HG02840 (cell line): Measurements from ENCODE around the gene PRKCA.
A peak's percentile ranks its signal among the peaks of the same experiment; 100 is the strongest.

Experiments
- ATAC-seq: cut with Tn5 transposase; IDR thresholded peaks from one replicate; pipeline ENCODE4 v1.9.1; 2021; ENCODE audit warnings: mild to moderate bottlenecking, moderate library complexity, moderate number of reproducible peaks; ENCODE audit not compliant: unreplicated experiment, low FRiP score

Gene PRKCA

DNA sequence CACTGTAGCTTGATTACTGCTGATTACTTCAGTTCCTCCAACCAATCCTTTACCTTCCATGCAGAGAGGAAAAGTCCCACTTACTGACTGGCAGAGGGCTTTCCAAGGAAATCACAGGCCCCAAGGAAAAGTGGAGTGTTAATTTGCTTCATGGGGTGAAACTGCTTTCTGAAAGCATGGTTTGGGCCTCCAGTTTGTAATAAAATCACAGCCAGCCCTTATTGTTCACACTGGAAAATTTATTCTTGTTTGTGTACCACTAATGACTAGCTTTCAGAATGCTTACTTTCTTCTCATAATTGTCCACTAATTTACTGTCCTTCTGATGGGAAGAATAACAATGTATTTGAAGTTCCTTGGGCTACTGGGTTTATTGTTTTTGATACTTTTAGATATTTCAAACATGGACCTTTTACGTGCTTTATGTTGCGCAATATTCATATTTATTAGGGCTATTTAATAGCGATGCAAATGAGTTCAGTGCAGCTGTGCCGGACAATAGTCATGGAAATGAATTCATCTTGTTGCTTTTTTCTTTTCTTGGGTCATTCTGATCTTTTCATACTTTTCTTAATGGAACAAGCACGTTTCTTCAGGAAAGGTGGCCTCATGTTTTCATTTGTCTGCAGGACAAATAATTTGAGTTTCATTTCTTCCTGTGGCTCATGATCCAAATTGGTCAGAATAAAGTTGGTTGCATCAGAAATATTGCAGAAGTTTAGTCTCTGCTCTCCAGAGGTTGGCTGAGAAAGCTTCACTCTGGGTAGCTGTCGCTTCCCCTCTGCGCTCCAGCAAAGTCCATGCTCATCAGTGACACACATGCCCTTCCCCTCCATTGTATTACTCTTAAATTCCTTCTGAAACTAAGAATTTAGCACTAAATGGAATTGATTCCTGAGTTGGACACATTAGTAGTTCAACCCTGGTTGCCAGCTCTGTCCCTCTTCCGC, 128.7 kb downstream of the PRKCA start:
- no peak for ATAC-seq

DNA sequence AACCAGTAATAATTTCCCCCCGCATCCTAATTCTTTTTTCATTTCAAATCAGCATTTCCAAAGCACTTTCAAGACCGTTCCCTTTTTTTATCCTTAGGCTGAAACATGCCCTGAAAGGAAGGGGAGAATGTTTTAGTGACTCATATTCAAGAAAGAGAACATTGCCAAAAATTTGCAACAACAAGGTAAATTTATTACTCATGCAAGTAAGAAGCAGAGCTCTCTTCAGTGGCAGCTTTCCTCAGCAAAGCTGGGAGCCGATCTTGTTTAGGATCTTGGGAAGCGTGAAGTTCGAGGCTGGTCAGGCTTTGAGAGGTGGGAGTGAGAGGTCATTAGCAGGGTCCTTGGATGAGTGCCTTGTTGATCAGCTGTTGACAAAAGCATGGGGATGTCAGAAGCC, 129.5 kb downstream of the PRKCA start:
- ATAC-seq, result no peak

GRCh38 chr17:66432411-66432957, 130.1 kb downstream of the PRKCA start:
- ATAC-seq, result no peak

DNA sequence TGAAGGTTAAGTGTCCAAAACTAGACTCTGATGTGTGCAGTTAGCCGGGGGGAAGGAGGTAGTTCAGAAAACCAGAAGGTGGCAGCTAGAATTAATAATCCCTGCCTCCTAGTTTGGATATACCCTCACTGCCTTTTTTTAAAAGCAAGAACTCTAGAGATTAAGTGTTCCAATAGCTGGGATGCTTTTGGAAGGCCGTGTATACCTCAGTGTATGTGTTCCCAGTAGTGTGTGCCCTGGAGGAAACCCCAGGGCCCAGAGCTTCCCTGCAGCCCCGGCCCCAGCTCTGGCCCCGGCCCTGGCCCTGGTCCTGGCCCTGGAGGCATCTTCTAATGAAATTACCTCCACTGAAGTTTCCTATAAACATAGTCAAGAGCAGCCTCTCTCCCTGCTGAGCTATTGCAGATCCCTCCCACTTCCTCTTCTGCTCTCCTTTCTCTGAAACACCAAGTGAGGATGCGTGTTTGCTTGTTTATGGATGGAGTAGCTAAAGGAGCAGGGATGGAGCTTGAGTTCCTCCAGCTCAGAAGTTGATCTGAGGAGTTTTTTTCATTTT, 130.7 kb downstream of the PRKCA start:
- ATAC-seq, result no peak

GRCh38 chr17:66435182-66435581, 132.8 kb downstream of the PRKCA start:
- no peak for ATAC-seq

DNA sequence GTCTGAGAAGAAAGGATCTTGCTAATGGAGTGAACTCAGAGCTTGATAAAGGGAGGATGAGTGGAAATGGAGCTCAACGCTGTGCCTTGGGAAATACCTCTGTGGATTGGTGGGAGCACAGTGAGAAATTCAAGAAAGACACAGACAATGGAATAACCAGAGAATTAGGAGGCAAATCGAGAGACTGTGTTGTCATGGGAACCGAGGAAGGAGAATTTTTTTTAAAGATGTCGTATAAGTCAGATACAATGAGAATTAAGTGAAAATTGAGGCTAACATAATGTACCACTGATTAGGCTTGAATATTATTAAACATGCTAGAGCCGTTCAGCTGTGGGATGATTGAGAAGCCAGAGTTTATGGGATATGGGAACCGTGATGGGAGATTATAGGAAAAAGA, 134.2 kb downstream of the PRKCA start:
- ATAC-seq, result no peak

DNA sequence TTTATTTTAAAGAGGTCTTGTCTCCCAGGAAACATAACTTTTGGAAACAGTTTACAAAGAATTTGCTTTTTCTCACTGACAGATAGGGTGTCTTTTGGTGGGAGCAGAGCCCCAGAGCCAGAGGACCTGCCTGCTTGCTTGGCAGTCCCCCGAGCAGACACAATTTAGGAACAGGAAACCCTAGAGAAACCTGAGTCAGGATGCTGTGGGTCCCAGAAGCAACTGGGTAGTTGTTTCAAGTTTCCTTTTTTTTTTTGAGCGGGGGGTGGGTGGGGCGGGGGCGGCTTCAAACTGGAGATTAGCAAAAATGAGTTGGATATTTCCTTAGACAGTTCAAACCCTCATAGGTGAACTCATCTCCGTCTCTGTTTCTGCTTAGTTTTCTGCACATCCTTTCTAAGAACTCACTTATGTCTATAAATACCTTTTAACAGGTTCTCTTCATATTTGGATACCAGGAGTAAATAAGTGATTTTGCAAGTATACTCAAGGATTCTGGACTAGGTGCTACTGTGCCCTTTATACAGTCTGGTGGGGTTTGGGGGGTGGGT, 135.1 kb downstream of the PRKCA start:
- no peak for ATAC-seq

- ATAC-seq, result no peak
Observed at GRCh38 chr17:66438101-66438500, 135.7 kb downstream of the PRKCA start.

DNA sequence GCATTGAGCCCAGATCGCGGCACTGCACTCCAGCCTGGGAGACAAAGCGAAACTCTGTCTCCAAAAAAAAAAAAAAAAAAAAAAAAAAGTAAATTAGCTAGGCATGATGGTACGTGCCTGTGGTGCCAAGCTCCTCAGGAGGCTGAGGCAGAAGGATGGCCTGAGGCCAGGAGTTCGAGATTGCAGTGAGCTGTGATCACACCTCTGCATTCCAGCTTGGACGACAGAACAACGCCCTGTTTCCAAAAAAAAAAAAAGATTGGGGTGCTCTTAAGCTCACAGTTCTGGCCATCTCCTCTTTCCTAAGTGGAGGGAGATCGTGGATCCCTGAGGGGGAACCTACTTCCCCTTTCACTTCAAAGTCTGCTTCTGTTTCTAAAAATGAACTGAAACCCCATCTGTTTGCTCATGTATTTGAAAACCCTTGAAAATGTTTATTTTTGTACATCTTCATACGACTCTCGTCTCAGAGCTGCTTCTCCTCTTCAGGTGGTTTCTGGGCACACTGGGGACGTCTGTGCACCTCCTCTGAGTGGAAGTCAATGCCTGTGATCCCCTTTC, 138.8 kb downstream of the PRKCA start:
- ATAC-seq, result peak; percentile 67

GRCh38 chr17:66443166-66443565, 140.8 kb downstream of the PRKCA start:
- no peak for ATAC-seq

DNA sequence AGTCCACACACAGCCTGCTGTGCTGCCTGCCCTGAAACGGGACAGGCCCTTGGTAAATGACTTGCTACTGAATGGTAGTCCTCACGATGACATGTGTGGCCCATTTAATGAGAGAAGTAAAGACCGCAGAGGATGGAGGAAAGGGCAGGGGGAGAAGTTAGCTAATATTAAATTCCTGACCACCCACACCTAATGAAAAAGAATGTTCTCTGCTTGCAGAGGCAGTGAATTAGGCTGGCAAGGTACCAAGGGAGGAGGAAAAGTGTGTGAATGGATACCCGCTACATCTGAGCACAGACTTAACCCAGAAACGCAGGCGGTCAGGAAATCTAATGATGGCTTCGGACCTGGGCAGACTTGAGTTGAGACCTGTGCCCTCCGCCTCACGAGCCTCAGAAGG, 141.2 kb downstream of the PRKCA start:
- ATAC-seq, result no peak

DNA sequence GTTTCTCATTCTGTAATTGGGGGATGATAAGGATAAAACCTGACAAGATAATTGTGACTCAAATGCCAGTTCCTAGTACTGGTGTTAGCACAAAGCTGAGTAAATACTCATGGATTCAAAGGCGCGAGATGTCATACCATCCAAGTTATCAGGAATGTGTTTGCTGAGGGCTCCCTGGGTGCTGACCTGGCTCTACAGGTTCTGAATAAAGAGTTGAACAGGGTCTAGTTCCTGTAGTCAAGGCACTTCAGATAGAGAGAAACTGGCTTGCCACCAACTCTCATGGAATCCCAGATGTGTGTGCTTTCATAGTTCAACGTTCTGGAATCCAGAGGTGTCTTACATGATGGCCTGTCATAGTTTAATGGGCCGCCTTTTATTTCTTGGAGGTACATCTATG, 141.6 kb downstream of the PRKCA start:
- no peak for ATAC-seq

DNA sequence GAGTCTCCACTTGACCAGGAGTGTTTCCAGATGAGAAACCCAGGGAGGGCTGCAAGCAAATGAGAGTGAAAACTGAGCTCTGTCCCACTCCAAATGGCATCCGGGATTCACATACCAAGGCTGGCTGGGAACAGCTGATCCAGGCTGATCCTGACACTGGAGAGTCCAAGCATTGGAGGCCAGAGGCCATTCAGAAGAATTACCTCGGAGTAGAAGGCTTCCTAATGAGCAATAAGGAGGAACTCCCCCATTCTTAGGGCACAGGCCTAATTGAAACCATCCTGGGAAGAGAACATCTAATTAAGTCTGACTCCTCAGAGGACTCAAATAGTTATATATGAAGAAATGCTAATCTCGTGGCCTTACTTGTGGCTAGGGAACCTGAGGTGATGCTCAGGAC, 142.8 kb downstream of the PRKCA start:
- no peak for ATAC-seq

DNA sequence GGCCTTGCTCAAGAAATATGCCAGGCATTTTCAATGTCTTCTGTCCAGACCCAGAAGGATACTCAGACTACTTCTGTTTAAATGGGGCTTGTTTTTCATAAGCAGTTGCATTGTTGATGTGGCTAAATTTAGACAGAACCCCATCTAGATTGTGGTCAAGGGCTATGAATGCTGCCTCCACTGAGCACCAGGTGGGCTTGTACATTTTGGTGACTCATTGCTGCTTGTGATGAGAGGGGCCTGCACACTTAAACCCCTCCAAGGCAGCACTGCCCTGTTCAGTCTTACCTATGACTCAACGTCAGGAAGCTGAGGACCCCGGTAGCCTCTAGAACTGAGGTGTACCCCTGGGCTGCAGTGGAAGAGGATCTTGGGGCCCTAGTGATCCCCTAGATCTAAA, 144.0 kb downstream of the PRKCA start:
- no peak for ATAC-seq

DNA sequence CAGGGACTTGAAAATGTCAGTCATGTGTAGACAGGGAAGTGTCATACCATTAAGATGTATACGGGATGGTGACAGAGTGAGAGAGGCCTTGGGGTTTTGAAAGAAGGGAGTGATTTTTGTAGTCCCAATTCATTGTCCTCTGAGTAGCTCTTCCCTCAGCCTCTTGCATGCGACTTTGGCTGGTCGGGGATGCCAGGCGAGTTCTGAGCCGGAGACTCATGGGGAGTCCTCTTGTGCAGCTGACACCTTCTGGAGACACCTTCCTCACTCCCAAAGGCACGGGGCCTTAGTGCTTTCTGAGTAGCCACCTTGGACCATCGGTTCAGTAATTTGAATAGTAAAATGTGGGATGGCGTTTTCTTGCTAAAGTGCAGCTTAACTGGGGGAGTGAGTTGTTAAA, 144.7 kb downstream of the PRKCA start:
- ATAC-seq, result no peak

DNA sequence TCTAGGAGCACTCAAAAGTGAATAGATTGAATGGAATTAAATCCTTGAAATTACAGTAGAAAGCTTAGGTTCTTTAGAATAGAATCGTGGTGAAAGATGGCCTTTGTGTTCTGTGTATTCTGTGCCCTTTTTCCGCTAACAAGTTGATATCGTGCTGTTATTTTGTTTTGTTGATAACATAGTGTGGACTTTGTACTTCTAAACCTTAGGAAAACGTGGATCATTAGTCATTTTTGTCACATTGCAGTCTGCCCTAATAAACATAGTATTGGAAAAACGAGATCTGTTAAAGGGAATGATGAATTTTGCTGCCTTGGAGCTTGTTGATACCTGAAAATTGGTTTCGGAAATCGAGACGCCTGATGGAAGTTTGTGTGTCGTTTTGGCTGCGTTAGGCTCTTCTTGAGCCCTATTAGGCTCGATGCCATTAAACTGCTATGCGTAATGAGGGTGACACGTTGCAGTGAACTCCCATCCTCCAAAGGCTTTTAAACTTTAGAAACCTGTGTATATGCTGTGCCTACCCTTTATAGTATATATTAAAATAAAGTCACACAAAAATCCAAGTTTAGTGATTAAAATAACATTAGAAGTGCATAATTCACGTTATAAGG, 145.7 kb downstream of the PRKCA start:
- no peak for ATAC-seq

- no peak for ATAC-seq
Observed at GRCh38 chr17:66449418-66449977, 147.1 kb downstream of the PRKCA start.

DNA sequence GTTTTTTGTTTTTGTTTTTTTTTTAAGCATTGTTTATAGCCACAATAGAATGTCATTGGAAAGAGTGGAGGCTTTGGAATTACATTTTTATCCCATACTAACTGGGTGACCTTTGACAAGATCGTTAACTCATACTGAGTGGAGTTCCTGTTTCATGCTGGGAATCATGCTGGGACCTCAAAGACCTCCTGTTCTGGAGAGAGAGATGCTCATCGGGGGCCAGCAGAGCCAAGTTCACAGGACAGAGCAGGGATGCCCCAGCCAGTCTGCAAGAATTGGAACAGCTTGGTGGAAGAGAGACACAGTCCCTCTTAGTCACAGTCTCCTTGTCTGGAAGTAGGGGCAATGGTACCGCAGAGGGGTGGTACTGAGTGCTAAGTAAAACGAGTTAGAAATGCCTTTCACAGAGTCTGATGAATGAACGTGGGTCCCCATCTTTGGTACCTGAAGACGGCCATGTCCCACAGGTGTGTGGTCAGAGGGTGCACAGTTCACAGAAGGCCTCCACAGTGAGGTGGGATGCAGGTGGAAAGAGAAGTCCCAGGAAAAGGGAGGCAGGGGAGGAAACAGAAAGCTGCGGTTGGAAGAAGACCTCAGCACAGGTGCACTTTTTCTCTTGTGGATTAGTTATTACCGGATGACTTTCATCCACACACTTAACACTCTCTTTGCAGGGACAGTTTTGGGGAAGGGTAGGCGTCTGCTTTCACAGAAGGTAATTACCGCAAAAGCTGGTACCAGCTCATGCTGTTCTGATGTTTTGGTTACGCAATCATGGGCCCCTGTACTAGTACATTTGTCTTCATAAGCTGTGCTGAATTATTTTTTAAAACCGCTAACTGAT, 147.8 kb downstream of the PRKCA start:
- no peak for ATAC-seq

DNA sequence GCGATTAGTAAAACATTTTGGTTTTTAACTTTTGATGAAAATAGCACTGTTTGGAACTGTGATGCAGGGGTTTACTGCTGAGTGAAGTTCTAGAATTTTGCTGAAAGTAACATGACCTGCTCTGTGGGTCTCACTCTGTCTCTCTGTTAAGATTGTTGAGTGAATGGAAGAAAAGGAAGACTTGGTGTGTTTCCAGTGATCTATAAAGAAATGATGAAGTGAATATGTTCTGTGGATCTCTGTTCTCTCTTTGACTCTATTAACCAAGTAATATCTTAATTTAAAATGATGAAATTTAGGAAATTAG, 148.4 kb downstream of the PRKCA start:
- no peak for ATAC-seq
